Measurements from ENCODE around the gene CEP250.
"Not testable (repeated sequence)": the region's sequence is repeated elsewhere in the genome, so short reads cannot be mapped to it uniquely, and the experiment has no call there.

The CEP250 gene

GRCh38 chr20:35453647-35454046, 1.8 kb upstream of the CEP250 start:
- DNase-seq, result no peak

GRCh38 chr20:35456700-35457099, 1.3 kb downstream of the CEP250 start:
- not testable (repeated sequence) for DNase-seq

GRCh38 chr20:35457539-35457938, 2.1 kb downstream of the CEP250 start:
- DNase-seq, result not testable (repeated sequence)

- DNase-seq, result no peak
Observed at GRCh38 chr20:35458388-35458787, 3.0 kb downstream of the CEP250 start.

GRCh38 chr20:35461620-35462019, 6.2 kb downstream of the CEP250 start:
- DNase-seq, result no peak

- DNase-seq, result no peak
Observed at GRCh38 chr20:35462351-35462750, 7.0 kb downstream of the CEP250 start.

GRCh38 chr20:35463455-35464300, 8.3 kb downstream of the CEP250 start:
- DNase-seq, result peak; percentile 63

- DNase-seq, result no peak
Observed at GRCh38 chr20:35465976-35466375, 10.6 kb downstream of the CEP250 start.

- no peak for DNase-seq
Observed at GRCh38 chr20:35466856-35467255, 11.5 kb downstream of the CEP250 start.

GRCh38 chr20:35467339-35468224, 12.2 kb downstream of the CEP250 start:
- no peak for DNase-seq

- no peak for DNase-seq
Observed at GRCh38 chr20:35468671-35469334, 13.4 kb downstream of the CEP250 start.

GRCh38 chr20:35472209-35472608, 16.8 kb downstream of the CEP250 start:
- DNase-seq, result no peak

GRCh38 chr20:35473684-35474083, 18.3 kb downstream of the CEP250 start:
- DNase-seq, result no peak

GRCh38 chr20:35474303-35474871, 19.0 kb downstream of the CEP250 start:
- DNase-seq, result no peak

- no peak for DNase-seq
Observed at GRCh38 chr20:35476288-35476687, 20.9 kb downstream of the CEP250 start.

- no peak for DNase-seq
Observed at GRCh38 chr20:35478804-35479472, 23.5 kb downstream of the CEP250 start.

GRCh38 chr20:35479798-35480197, 24.4 kb downstream of the CEP250 start:
- DNase-seq, result no peak

- no peak for DNase-seq
Observed at GRCh38 chr20:35487479-35487878, 32.1 kb downstream of the CEP250 start.

GRCh38 chr20:35489717-35490116, 34.3 kb downstream of the CEP250 start:
- DNase-seq, result no peak

GRCh38 chr20:35490736-35491181, 35.4 kb downstream of the CEP250 start:
- DNase-seq, result peak; percentile 74

- DNase-seq, result no peak
Observed at GRCh38 chr20:35491823-35492222, 36.4 kb downstream of the CEP250 start.

- DNase-seq, result no peak
Observed at GRCh38 chr20:35492352-35492751, 37.0 kb downstream of the CEP250 start.
